GM19193 (cell line): ENCODE measurements around the gene GGT7.

Experiments used
- POLR2A ChIP-seq: IDR thresholded peaks from 4 replicates; pipeline ENCODE4 v1.6.1; 2011; ENCODE audit not compliant: insufficient read depth, insufficient read length; ENCODE audit errors: extremely low read depth

GGT7 gene

DNA sequence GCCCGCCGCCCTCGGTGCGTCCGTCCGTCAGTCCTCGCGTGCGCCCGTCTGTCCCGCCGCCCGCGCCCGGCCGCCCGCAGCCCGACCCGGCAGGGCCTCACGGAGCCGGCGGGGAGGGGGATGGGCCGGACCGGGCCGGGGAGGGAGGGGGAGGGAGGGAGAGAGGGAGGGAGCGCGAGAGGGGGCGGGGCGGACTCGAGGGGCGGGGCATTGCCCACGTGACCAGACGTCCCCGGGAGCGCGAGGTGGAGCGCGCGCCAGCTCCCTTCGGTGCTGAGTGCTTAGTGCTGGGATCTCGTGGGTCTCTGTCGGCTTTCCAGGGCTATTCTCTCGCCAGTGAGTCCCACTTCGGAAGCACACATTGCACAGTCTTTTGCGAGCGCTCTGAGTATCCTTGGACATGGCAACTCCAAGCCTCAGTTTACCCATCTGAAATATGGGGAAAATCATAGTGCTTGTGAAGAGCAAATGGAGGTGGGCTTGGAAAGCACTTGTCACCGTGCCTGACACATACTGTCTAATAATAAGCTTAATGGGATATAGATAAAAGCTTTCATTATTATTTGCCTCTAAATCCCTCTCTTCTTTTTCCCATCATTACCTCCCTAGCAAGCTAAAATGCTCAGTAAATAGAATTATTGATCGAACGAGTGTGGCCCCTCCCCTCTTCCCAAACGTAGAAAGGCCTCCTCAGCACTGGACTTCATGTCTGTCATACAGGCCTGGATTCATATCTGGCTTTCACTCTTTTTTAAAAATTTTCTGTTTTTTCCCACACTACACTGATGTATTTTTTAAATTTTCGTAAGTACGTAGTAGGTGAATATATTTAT is 46.9 kb downstream of the GGT7 start, which contains the start of gene NCOA6:
Gene NCOA6 (minus strand): TSS at position 122 of the 833 bp plus-strand sequence. CDS start 43,296 bp downstream, outside the sequence.
- peak; percentile 39 for TF ChIP-seq POLR2A

DNA sequence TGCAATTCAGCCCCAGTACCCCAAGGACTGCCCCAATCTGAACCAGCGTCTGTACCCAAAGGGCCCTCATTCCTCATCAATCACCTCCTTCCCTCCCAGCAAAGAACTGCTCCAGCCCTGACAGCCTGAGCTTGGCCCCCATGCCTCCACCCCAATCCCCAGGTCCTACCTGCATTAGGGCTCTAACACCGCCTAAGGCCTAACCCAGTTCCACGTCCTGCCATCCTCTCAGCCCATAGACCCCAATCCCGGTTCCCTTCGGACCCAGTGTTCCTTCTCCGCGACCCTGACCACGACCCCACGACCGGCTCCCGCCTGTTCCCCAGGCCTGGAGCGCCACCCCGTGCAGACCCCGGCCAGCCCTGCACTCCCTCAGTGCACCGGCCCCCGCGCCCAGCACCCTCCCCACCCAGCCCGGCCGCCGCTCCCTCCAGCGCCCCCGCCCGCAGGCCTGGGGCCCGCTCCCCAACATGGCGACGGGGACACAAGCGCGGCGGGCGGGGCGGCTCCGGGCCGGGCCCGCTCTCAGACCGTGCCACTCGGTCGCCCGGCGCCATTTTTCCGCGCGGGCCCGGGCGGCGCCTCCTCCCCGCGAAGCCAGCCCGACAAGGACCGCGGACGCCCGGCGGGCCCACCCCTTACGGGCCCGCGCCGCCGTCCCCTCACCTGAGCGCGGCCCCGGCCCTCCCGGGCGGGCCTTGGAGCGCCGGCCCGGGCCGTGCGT is 47.7 kb downstream of the GGT7 start:
- no peak for TF ChIP-seq POLR2A

GRCh38 chr20:34824452-34824805 is 48.2 kb downstream of the GGT7 start:
- peak; percentile 41 for TF ChIP-seq POLR2A

GRCh38 chr20:34824026-34824425 is 48.6 kb downstream of the GGT7 start:
- TF ChIP-seq POLR2A: no peak

DNA sequence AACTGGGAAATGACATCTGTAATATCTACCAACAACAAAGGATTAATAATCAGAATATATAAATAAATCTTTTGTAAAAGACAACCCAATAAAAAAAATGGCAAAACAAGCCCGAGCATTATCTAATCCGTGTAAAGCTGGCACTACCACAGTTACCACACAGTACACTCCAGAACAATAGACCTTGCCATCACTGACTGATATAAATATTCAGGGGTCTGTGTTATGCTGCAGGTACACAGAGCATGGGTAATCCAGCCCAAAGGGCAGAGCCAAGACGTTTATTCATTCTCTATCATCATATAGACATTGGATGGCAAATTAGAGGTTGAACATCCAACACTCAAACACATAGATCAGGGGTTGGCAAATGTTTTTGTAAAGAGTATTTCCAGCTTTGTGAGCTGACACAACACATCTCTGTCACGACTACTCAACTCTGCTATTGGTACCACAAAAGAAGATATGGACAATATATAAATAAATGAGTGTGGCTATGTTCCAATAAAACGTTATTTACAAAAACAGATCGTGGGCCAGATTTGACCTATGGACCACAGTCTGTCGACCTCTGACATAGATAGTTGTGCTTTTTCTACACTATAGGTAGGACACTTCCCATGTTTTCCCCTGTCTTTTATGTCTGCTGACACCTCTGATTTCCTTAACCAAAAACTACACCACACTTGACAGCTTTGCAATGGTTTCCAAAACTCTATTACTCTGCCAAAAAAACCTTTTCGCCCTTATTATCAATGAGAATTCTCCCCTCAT is 51.7 kb downstream of the GGT7 start:
- TF ChIP-seq POLR2A: no peak

GRCh38 chr20:34817801-34818200 is 54.9 kb downstream of the GGT7 start:
- no peak for TF ChIP-seq POLR2A

- TF ChIP-seq POLR2A: no peak
Measured at GRCh38 chr20:34817072-34817471, 55.6 kb downstream of the GGT7 start.

GRCh38 chr20:34815636-34816035 is 57.0 kb downstream of the GGT7 start:
- TF ChIP-seq POLR2A: no peak

DNA sequence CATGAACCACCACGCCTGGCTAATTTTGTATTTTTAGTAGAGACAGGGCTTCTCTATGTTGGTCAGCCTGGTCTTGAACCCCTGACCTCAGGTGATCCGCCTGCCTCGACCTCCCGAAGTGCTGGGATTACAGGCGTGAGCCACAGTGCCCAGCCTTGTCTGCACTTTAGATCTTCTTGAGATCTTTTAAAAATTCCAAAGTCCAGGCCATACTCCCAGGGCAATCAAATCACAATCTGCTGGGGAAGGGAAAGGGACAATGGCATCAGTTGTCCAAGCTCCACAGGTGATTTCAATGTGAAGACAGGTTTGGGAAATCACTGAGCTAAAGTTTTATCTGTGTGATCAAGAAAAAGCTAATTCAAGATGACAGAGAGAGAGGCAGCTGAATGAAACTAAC is 64.1 kb downstream of the GGT7 start:
- TF ChIP-seq POLR2A: no peak

DNA sequence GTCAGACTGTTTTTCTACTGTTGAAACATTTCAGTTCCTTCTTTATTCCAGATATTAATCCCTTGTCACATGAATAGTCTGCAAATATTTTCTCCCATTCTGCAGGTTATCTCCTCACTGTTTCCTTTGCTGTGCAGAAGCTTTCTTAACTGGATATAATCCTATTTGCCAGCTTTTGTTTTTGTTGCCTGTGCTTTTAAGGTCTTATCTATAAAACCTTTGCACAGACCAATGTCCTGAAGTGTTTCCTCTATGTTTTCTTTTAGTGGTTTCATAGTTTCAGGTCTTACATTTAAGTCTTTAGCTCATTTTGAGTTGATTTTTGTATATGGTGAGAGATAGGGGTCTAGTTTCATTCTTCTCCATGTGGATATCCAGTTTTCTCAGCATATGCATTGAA is 66.4 kb downstream of the GGT7 start:
- no peak for TF ChIP-seq POLR2A

- TF ChIP-seq POLR2A: no peak
Measured at GRCh38 chr20:34798871-34799270, 73.8 kb downstream of the GGT7 start.

DNA sequence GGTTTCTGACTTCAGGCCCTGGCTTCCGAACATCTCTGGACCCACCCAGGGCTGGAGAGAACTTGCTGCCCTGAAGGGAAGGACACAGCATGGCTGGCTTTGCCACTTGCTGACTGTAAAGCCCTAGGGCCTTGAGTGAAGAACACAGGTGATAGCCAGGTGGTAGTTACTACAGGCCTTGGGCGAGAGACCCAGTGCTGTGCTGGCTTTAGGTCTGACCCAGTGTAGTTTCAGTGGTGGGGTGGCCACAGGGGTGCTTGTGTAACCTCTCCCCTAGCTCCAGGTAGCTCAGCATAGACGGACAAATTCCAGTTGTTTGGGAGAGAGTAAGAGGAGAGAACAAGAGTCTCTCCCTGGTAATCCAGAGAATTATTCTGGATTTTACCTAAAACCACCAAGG is 74.3 kb downstream of the GGT7 start:
- TF ChIP-seq POLR2A: no peak

GRCh38 chr20:34797012-34797995 is 75.4 kb downstream of the GGT7 start:
- no peak for TF ChIP-seq POLR2A
